H1 (cell line): ENCODE data around the gene MARCHF9. TPM values are rescaled to one million over a fixed set of nuclear protein-coding genes. Genes with fewer than 3 reads are reported as not detected.

Source experiments
- CTCF ChIA-PET: fragments of 300-600 bp; sonication (Branson Sonifier 250); formaldehyde crosslinking; loops from one replicate; lab custom pipeline; 2021; ENCODE audit not compliant: partially characterized antibody; lab: Charles Lee
- POLR2A ChIA-PET: fragments of 300-600 bp; sonication (Branson Sonifier 250); formaldehyde crosslinking; loops from one replicate; lab custom pipeline; 2021; ENCODE audit warnings: inconsistent platforms; ENCODE audit not compliant: partially characterized antibody; lab: Charles Lee
- DNase-seq, 2 experiments: peaks; one replicate each; pipeline versions ENCODE4 v3.0.0 to v3.0.0-alpha.2; 2010 to 2022; ENCODE audit warnings: low spot score in 2 of 2, low read depth in 1 of 2, mixed read lengths in 1 of 2
- FAIRE-seq: peaks from 2 replicates; lab custom pipeline; 2011; peaks lifted over from hg19 to GRCh38; lab: Jason Lieb, UNC
- H2AFZ ChIP-seq: 2 replicates; pipeline ENCODE4 v1.8.1; 2012; ENCODE audit warnings: low read length, inconsistent platforms
- H2AK5ac ChIP-seq: 2 replicates; pipeline ENCODE4 v1.6.1; 2013; ENCODE audit warnings: low read depth, low read length
- H2BK120ac ChIP-seq: replicated peaks from 2 replicates; pipeline ENCODE3; 2013; ENCODE audit warnings: low read depth, low read length, inconsistent platforms
- H2BK12ac ChIP-seq: 2 replicates; pipeline ENCODE4 v1.6.1; 2013; ENCODE audit warnings: low read depth, low read length
- H2BK15ac ChIP-seq: 2 replicates; pipeline ENCODE4 v1.6.1; 2013; ENCODE audit warnings: low read length
- H2BK20ac ChIP-seq: 2 replicates; pipeline ENCODE4 v1.6.1; 2013; ENCODE audit warnings: low read length
- H2BK5ac ChIP-seq: 2 replicates; pipeline ENCODE4 v1.6.1; 2013; ENCODE audit warnings: low read depth, low read length
- H3K14ac ChIP-seq: 2 replicates; pipeline ENCODE4 v1.6.1; 2013; ENCODE audit warnings: inconsistent platforms; ENCODE audit not compliant: insufficient read length
- H3K18ac ChIP-seq: 2 replicates; pipeline ENCODE4 v1.6.1; 2013; ENCODE audit warnings: low read length; ENCODE audit errors: extremely low read depth
- H3K23ac ChIP-seq: 2 replicates; pipeline ENCODE4 v1.6.1; 2013; ENCODE audit warnings: inconsistent platforms; ENCODE audit not compliant: insufficient read length
- H3K23me2 ChIP-seq: 2 replicates; pipeline ENCODE4 v1.6.1; 2013; ENCODE audit warnings: low read depth, low read length
- H3K27ac ChIP-seq: 2 replicates; pipeline ENCODE4 v1.6.1; 2011; ENCODE audit warnings: low read depth, low read length, inconsistent platforms
- H3K27me3 ChIP-seq, 4 experiments: replicated peaks in 1 of 4; 1 replicate in 1 of 4; 2 replicates in 3 of 4; pipeline versions ENCODE4 v1.6.1 to v1.8.1; 2011 to 2013; ENCODE audit warnings: low read length in 3 of 4, mild to moderate bottlenecking in 3 of 4, inconsistent platforms in 2 of 4, mixed read lengths in 2 of 4, moderate library complexity in 1 of 4; ENCODE audit not compliant: control insufficient read depth in 3 of 4, insufficient read depth in 3 of 4; ENCODE audit errors: extremely low read depth in 1 of 4
- H3K36me3 ChIP-seq, 4 experiments: 2 replicates each; pipeline versions ENCODE4 v1.6.1 to v1.8.1; 2011 to 2013; ENCODE audit warnings: mild to moderate bottlenecking in 4 of 4, low read length in 3 of 4, moderate library complexity in 2 of 4, control low read depth in 1 of 4, inconsistent platforms in 1 of 4; ENCODE audit not compliant: insufficient read depth in 4 of 4, control insufficient read depth in 2 of 4
- H3K4ac ChIP-seq: replicated peaks from 2 replicates; pipeline ENCODE3; 2013; ENCODE audit warnings: low read length, low read depth, mixed read lengths, inconsistent platforms; ENCODE audit not compliant: insufficient read length
- H3K4me1 ChIP-seq, 4 experiments: replicated peaks in 1 of 4; 1 replicate in 1 of 4; 2 replicates in 3 of 4; pipeline versions ENCODE4 v1.6.1 to v1.8.1; 2011 to 2013; ENCODE audit warnings: low read length in 3 of 4, inconsistent platforms in 2 of 4, mixed read lengths in 1 of 4; ENCODE audit not compliant: insufficient read depth in 4 of 4, control insufficient read depth in 3 of 4
- H3K4me2 ChIP-seq, 2 experiments: 2 replicates each; pipeline versions ENCODE4 v1.6.1 to v1.8.1; 2011 to 2013; ENCODE audit warnings: low read depth in 2 of 2, low read length in 2 of 2, control low read depth in 1 of 2, inconsistent platforms in 1 of 2, mild to moderate bottlenecking in 1 of 2; ENCODE audit not compliant: insufficient read depth in 1 of 2
- H3K4me3 ChIP-seq, 4 experiments: fragments of 200-600, 300-600 bp in 1 of 4; sonication (generic), shearing (Covaris generic), sonication (Bioruptor Twin) in 1 of 4; 2 replicates each; pipeline versions ENCODE4 v1.5.1 to v1.8.1; 2011 to 2016; ENCODE audit warnings: low read length in 4 of 4, low read depth in 3 of 4, control low read depth in 2 of 4, inconsistent platforms in 2 of 4, mild to moderate bottlenecking in 2 of 4, mixed read lengths in 1 of 4, moderate library complexity in 1 of 4; ENCODE audit not compliant: insufficient read depth in 2 of 4; ENCODE audit errors: extremely low read depth in 1 of 4
- H3K56ac ChIP-seq: replicated peaks from 2 replicates; pipeline ENCODE3; 2013; ENCODE audit warnings: low read depth, mild to moderate bottlenecking, mixed read lengths, low read length, inconsistent platforms; ENCODE audit not compliant: insufficient read length
- H3K79me1 ChIP-seq: 2 replicates; pipeline ENCODE4 v1.6.1; 2013; ENCODE audit warnings: low read depth, low read length, control low read depth
- H3K79me2 ChIP-seq, 2 experiments: 2 replicates each; pipeline versions ENCODE4 v1.6.1 to v1.8.1; 2012 to 2013; ENCODE audit warnings: low read length in 2 of 2, mild to moderate bottlenecking in 2 of 2, inconsistent platforms in 1 of 2; ENCODE audit not compliant: insufficient read depth in 2 of 2, control insufficient read depth in 1 of 2
- H3K9ac ChIP-seq, 4 experiments: replicated peaks in 1 of 4; 1 replicate in 1 of 4; 2 replicates in 3 of 4; pipeline versions ENCODE4 v1.6.1 to v1.8.1; 2011 to 2013; ENCODE audit warnings: low read depth in 3 of 4, low read length in 3 of 4, control low read depth in 2 of 4, mild to moderate bottlenecking in 2 of 4, moderate library complexity in 2 of 4, inconsistent platforms in 1 of 4; ENCODE audit errors: extremely low read depth in 1 of 4
- H3K9me3 ChIP-seq, 2 experiments: 2 replicates each; pipeline versions ENCODE4 v1.6.1 to v1.8.1; 2012 to 2013; ENCODE audit warnings: mild to moderate bottlenecking in 2 of 2, moderate library complexity in 2 of 2, control low read depth in 1 of 2, inconsistent platforms in 1 of 2, low read depth in 1 of 2, low read length in 1 of 2, mixed read lengths in 1 of 2; ENCODE audit not compliant: insufficient read depth in 2 of 2
- H4K20me1 ChIP-seq, 2 experiments: replicated peaks in 1 of 2; 2 replicates each; pipeline versions ENCODE3 to v1.8.1; 2011 to 2013; ENCODE audit warnings: inconsistent platforms in 2 of 2, low read length in 2 of 2, mild to moderate bottlenecking in 1 of 2; ENCODE audit not compliant: insufficient read depth in 2 of 2, control insufficient read depth in 1 of 2
- H4K5ac ChIP-seq: 2 replicates; pipeline ENCODE4 v1.6.1; 2013; ENCODE audit warnings: low read length, low read depth, mixed read lengths, inconsistent platforms; ENCODE audit not compliant: insufficient read length
- H4K8ac ChIP-seq: 2 replicates; pipeline ENCODE4 v1.8.0; 2013; ENCODE audit warnings: mild to moderate bottlenecking, moderate library complexity, low read length, inconsistent platforms; ENCODE audit not compliant: insufficient read depth; ENCODE audit errors: extremely low read depth
- H4K91ac ChIP-seq: replicated peaks from 2 replicates; pipeline ENCODE3; 2013; ENCODE audit warnings: low read length, mixed read lengths, inconsistent platforms; ENCODE audit not compliant: insufficient read length
- CTBP2 ChIP-seq: IDR thresholded peaks from 2 replicates; pipeline ENCODE4 v1.7.0; 2011; ENCODE audit warnings: borderline replicate concordance, mild to moderate bottlenecking, moderate library complexity, mixed read lengths, low read length; ENCODE audit not compliant: insufficient read depth, insufficient read length
- EGR1 ChIP-seq: IDR thresholded peaks from 2 replicates; pipeline ENCODE4 v1.6.1; 2011; ENCODE audit warnings: low read depth, low read length, borderline replicate concordance
- JUND ChIP-seq: IDR thresholded peaks from 2 replicates; pipeline ENCODE4 v1.6.1; 2011; ENCODE audit warnings: mild to moderate bottlenecking, improper control_type of control experiment, low read length
- KDM1A ChIP-seq: fragments of 200-600, 300-600 bp; sonication (generic); IDR thresholded peaks from 2 replicates; pipeline ENCODE4 v1.7.1; 2016; ENCODE audit warnings: mild to moderate bottlenecking, low read length, borderline replicate concordance
- KDM5A ChIP-seq: fragments of 200-600 bp; IDR thresholded peaks from 2 replicates; pipeline ENCODE4 v1.7.1; 2012; ENCODE audit warnings: mild to moderate bottlenecking, low read length, inconsistent platforms, mixed read lengths
- NANOG ChIP-seq: IDR thresholded peaks from 2 replicates; pipeline ENCODE4 v1.6.1; 2011; ENCODE audit warnings: low read length, low read depth, mild to moderate bottlenecking, inconsistent platforms; ENCODE audit not compliant: insufficient read depth, poor library complexity, severe bottlenecking
- TAF7 ChIP-seq: optimal IDR thresholded peaks from 2 replicates; pipeline ENCODE3; 2011; ENCODE audit warnings: low read depth, mild to moderate bottlenecking, inconsistent platforms, low read length, moderate library complexity, borderline replicate concordance
- USF2 ChIP-seq: IDR thresholded peaks from 2 replicates; pipeline ENCODE4 v1.6.1; 2011; ENCODE audit warnings: low read length, improper control_type of control experiment
- WGBS, 2 experiments: shearing (Covaris generic) in 1 of 2; methylation state at CpG; one replicate each; pipeline versions ENCODE4 v1.1.6 to v1.1.7; 2013 to 2015; ENCODE audit warnings: low lambda C conversion rate in 2 of 2, mixed read lengths in 2 of 2, inconsistent platforms in 1 of 2, low coverage in 1 of 2, missing lambda C conversion rate in 1 of 2; ENCODE audit not compliant: insufficient replicate concordance in 2 of 2, insufficient coverage in 1 of 2, insufficient read length in 1 of 2; ENCODE audit errors: extremely low coverage in 1 of 2, missing lambda C conversion rate in 1 of 2; 5-methylcytosine and 5-hydroxymethylcytosine counted together
- polyA plus RNA-seq, 7 experiments: library from polyadenylated mRNA; depleted of rRNA in 3 of 7; stranded (reverse) in 5 of 7; unstranded in 2 of 7; fragments of >200 nt in 5 of 7; fragments of 200-250 nt in 2 of 7; gene quantifications; 1 replicate in 5 of 7; 2 replicates in 1 of 7; 4 replicates in 1 of 7; pipeline versions ENCODE4 v1.2.1 to v1.2.3, GENCODE V29; 2011 to 2013; ENCODE audit warnings: missing spikeins in 2 of 7, mixed read lengths in 2 of 7
- total RNA-seq: library from RNA; stranded (reverse); fragmentation: NEBNext Ultra II Directional; extraction: Animal tissue kit (Norgen Biotek cat#: 25700); gene quantifications from 2 replicates; pipeline ENCODE4 v1.2.1, GENCODE V29; 2021
- TF ChIP-seq, protein P1 (sequence below): IDR thresholded peaks from 2 replicates; pipeline ENCODE4 v1.6.1; 2012; ENCODE audit warnings: inconsistent platforms

The MARCHF9 gene
- total and polyA plus RNA-seq, 2 of the 8 experiments (the other 6 are each of a cell fraction or from before 2014, with no cell fraction given) = 6.4 to 7.8 TPM

DNA sequence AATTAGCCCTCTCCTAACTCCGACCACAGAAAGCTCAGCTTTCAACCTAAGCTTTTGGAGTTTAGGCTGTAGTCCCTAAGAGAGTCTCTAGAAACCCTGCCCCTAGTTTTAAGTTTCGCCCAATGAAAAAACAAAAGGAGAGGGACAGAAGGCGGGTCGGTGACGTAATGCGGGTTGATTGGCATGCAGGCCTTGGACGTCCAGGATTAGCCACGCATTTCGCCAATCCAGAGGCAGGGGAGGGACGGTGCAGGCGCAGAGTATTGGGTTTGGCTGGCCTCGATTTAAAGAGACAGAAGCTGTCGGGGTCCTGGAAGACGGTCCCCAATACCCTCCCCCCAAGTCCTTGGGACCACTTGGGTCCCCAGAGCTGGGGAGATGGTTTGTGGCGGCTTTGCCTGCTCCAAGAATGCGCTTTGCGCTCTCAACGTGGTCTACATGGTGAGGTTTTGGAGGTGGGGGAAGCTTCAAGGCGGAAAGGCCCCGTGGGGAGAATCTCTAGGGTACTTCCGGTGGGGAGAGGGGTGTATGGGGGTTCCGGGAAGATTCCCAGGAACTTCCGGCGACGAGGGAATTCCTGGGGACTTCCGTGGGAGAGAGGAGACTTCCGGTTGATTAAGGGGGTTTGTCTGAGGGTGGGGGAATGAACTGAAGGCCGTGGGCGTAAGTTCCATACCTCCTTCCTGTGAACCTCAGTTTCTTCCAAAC is 10.0 kb upstream of the MARCHF9 start, which contains the start of gene TSPAN31:
TSPAN31 (plus strand) TSS at position 263 of the 708 bp plus-strand sequence; CDS start at position 379, 116 bp downstream.
- Histone ChIP-seq H2BK15ac (peak within 1 kb of the TSS; percentile 53; the same call in 1 of the 2 replicates), H3K79me1 (peaks cover 6% of the 10 kb centered on the region), H3K27ac (peak within 1 kb of the TSS; percentile 89), H4K91ac (peak within 1 kb of the TSS; percentile 84), H3K27me3 (peaks cover 6 to 21% (median 17%) of the 10 kb centered on the region in 4 experiments), H3K9me3 (no peaks in the 10 kb centered on the region), H2BK12ac (peak within 1 kb of the TSS; percentile 92), H3K36me3 (peaks cover 18 to 39% (median 29%) of the 10 kb centered on the region in 4 experiments), H4K20me1 (peaks cover 0 to 2% of the 10 kb centered on the region in 2 experiments), H2AK5ac (peak within 1 kb of the TSS; percentile 27; the same call in 1 of the 2 replicates), H4K8ac (peak within 1 kb of the TSS; percentile 94; the same call in 1 of the 2 replicates), H3K23ac (no peak within 1 kb of the TSS), H3K23me2 (peaks cover 4% of the 10 kb centered on the region), H3K9ac (peak within 1 kb of the TSS; percentile 45 to 88 (median 84)), H2BK120ac (peak within 1 kb of the TSS; percentile 39), H3K14ac (no peak within 1 kb of the TSS), H3K18ac (peak within 1 kb of the TSS; percentile 100), H3K79me2 (no peaks in the 10 kb centered on the region), H3K4me1 (peaks cover 0 to 5% (median 4%) of the 10 kb centered on the region in 4 experiments; a peak in 5 of 7 replicates), H4K5ac (peak within 1 kb of the TSS; percentile 96), H3K56ac (no peak within 1 kb of the TSS), H2AFZ (peak within 1 kb of the TSS; percentile 31; the same call in 1 of the 2 replicates), H3K4me3 (peak within 1 kb of the TSS; percentile 66 to 85 (median 74)), H2BK5ac (peak within 1 kb of the TSS; percentile 76), H3K4ac (peak within 1 kb of the TSS; percentile 89), H2BK20ac (no peak within 1 kb of the TSS), H3K4me2 (peak within 1 kb of the TSS; percentile 91 to 97)
- 3% methylated on average over 29 of the region's 29 CpGs; no CpG with 5 or more reads in 1 of the 2 experiments for WGBS, 2 experiments
- ChIA-PET CTCF (interaction anchor here (1.0 to 2.0 kb wide), 9 partner anchors 8 to 161 kb away, joined by 3 to 7 read pairs (median 5); partner anchors contain the start of gene TSFM), POLR2A (interaction anchor here (0.7 to 4.4 kb wide), 30 partner anchors 8 to 515 kb away, joined by 3 to 35 read pairs (median 4); partner anchors contain the start of genes ARHGEF25, CYP27B1, DCTN2 and EEF1AKMT3)
- DNase-seq (peak; percentile 91), FAIRE-seq (peak; percentile 68)
- TF ChIP-seq, protein P1, sequence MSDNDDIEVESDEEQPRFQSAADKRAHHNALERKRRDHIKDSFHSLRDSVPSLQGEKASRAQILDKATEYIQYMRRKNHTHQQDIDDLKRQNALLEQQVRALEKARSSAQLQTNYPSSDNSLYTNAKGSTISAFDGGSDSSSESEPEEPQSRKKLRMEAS = peak; percentile 36; the same call in 1 of the 2 replicates
- TF ChIP-seq JUND = peak; percentile 62
- peak; percentile 36; the same call in 1 of the 2 replicates for TF ChIP-seq KDM1A
- TF ChIP-seq USF2 = no peak
- peak; percentile 64 for TF ChIP-seq TAF7
- 0 out of 2 replicates have a peak, but pooled peaks have one; percentile 9 for TF ChIP-seq KDM5A
- no peak for TF ChIP-seq NANOG
- TF ChIP-seq CTBP2 = peak; percentile 77
- peak; percentile 70 for TF ChIP-seq EGR1
